Ascending aorta (tissue), 2 donors: ENCODE measurements around the gene RIMOC1. TPM values are rescaled to one million over a fixed set of nuclear protein-coding genes. Genes with fewer than 3 reads are reported as not detected.
"Not testable (repeated sequence)": the region's sequence is repeated elsewhere in the genome, so short reads cannot be mapped to it uniquely, and the experiment has no call there.

ENCODE experiments used
- DNase-seq, 2 donors: peaks; one replicate each; pipeline ENCODE4 v3.0.0-alpha.2; 2019; ENCODE audit warnings: low spot score in 2 of 2
- H3K27ac ChIP-seq, 2 donors: fragments of 200-600 bp; sonication (generic); one replicate each; pipeline ENCODE4 v1.5.1; 2016 to 2017; ENCODE audit warnings: mild to moderate bottlenecking in 1 of 2
- H3K27me3 ChIP-seq: fragments of 200-600 bp; sonication (generic); one replicate; pipeline ENCODE4 v1.5.1; 2017
- H3K36me3 ChIP-seq, 2 donors: fragments of 200-600 bp; sonication (generic); one replicate each; pipeline ENCODE4 v1.5.1; 2016
- H3K4me1 ChIP-seq, 2 donors: fragments of 200-600 bp; sonication (generic); one replicate each; pipeline ENCODE4 v1.5.1; 2016 to 2017; ENCODE audit warnings: mild to moderate bottlenecking in 1 of 2
- H3K4me3 ChIP-seq, 2 donors: fragments of 200-600 bp; sonication (generic); one replicate each; pipeline ENCODE4 v1.5.1; 2016 to 2017; ENCODE audit warnings: mild to moderate bottlenecking in 1 of 2
- H3K9me3 ChIP-seq, 2 donors: fragments of 200-600 bp; sonication (generic); one replicate each; pipeline ENCODE4 v1.5.1; 2016
- CTCF ChIP-seq, 3 experiments: fragments of 200-600 bp in 2 of 3; fragments of 450-650 bp in 1 of 3; sonication (generic) in 2 of 3; IDR thresholded peaks; one replicate each; pipeline ENCODE4 v1.5.1; 2016 to 2019; ENCODE audit warnings: antibody characterized with exemption in 3 of 3, mild to moderate bottlenecking in 1 of 3, moderate library complexity in 1 of 3
- intact Hi-C: fragments of 100-400 bp; cut with DNase I; formaldehyde crosslinking; loops from one replicate; pipeline ENCODE4 v1.15.1; 2023
- total RNA-seq: library from RNA; depleted of rRNA; stranded (reverse); fragments of >200 nt; gene quantifications from one replicate; pipeline ENCODE4 v1.1.0, GENCODE V29; 2016

The RIMOC1 gene
- total RNA-seq, 1 donor from 2014 or later: 11.1 TPM

GRCh38 chr5:41932770-41933169, 28.6 kb downstream of the RIMOC1 start:
- H3K9me3 ChIP-seq: no peaks in the 10 kb centered on the region
- no peak overlapping the region for H3K27ac ChIP-seq
- H3K36me3 ChIP-seq: peaks cover 0 to 23% of the 10 kb centered on the region in 2 donors
- H3K4me1 ChIP-seq: no peaks in the 10 kb centered on the region
- intact Hi-C loops: no loop called here
- H3K4me3 ChIP-seq: no peak overlapping the region
- H3K27me3 ChIP-seq: no peaks in the 10 kb centered on the region
- DNase-seq: no peak
- no peak for TF ChIP-seq CTCF (IDR thresholded peaks at IDR 0.05)

- Histone ChIP-seq H3K27me3 (no peaks in the 10 kb centered on the region), H3K4me3 (no peak overlapping the region), H3K27ac (no peak overlapping the region), H3K9me3 (no peaks in the 10 kb centered on the region), H3K36me3 (peaks cover 0 to 33% of the 10 kb centered on the region in 2 donors), H3K4me1 (no peaks in the 10 kb centered on the region)
- no peak for DNase-seq
- intact Hi-C loops: no loop called here
- no peak for TF ChIP-seq CTCF (IDR thresholded peaks at IDR 0.05)
These were observed 31.4 kb downstream of the RIMOC1 start for GRCh38 chr5:41935544-41935943.

- H3K27ac ChIP-seq: no peak overlapping the region
- H3K36me3 ChIP-seq: peaks cover 0 to 12% of the 10 kb centered on the region in 2 donors
- intact Hi-C loops: no loop called here
- H3K4me3 ChIP-seq: no peak overlapping the region
- H3K27me3 ChIP-seq: no peaks in the 10 kb centered on the region
- TF ChIP-seq CTCF (IDR thresholded peaks at IDR 0.05): no peak
- H3K9me3 ChIP-seq: no peaks in the 10 kb centered on the region
- no peak for DNase-seq
- no peaks in the 10 kb centered on the region for H3K4me1 ChIP-seq
These were observed 36.5 kb downstream of the RIMOC1 start for GRCh38 chr5:41940641-41941040.

GRCh38 chr5:41945332-41945955, 41.3 kb downstream of the RIMOC1 start:
- H3K4me1 ChIP-seq, intact Hi-C loops, H3K9me3 ChIP-seq, H3K27ac ChIP-seq, DNase-seq, H3K4me3 ChIP-seq, H3K27me3 ChIP-seq, H3K36me3 ChIP-seq: not testable (repeated sequence)

- Histone ChIP-seq H3K4me1 (no peaks in the 10 kb centered on the region), H3K27ac (no peak overlapping the region), H3K4me3 (no peak overlapping the region), H3K27me3 (no peaks in the 10 kb centered on the region), H3K9me3 (no peaks in the 10 kb centered on the region), H3K36me3 (no peaks in the 10 kb centered on the region)
- TF ChIP-seq CTCF (IDR thresholded peaks at IDR 0.05): no peak
- intact Hi-C loops: no loop called here
- DNase-seq: no peak
These were observed 47.1 kb downstream of the RIMOC1 start for GRCh38 chr5:41951224-41951623.

Other genes starting within 250 kb of the RIMOC1 start
- 3.1 TPM for gene OXCT1, start 33.9 kb upstream of the RIMOC1 start, total RNA-seq
- gene FBXO4, start 20.9 kb downstream of the RIMOC1 start, total RNA-seq: 0.64 TPM